Adrenal gland (tissue), 5 donors: ENCODE measurements around the gene ROR1.

ENCODE experiments used
- CTCF ChIP-seq, 6 experiments: fragments of 450-650 bp in 4 of 6; fragments of 200-600 bp in 2 of 6; sonication (generic) in 1 of 6; IDR thresholded peaks; 1 replicate in 5 of 6; 2 replicates in 1 of 6; pipeline versions ENCODE4 v1.5.1 to v1.8.0; 2016 to 2021; ENCODE audit warnings: antibody characterized with exemption in 6 of 6, mild to moderate bottlenecking in 2 of 6, moderate library complexity in 1 of 6
- POLR2A ChIP-seq, 2 donors: fragments of 450-650 bp; IDR thresholded peaks; one replicate each; pipeline ENCODE4 v1.6.1; 2017; ENCODE audit warnings: antibody characterized with exemption in 2 of 2, mild to moderate bottlenecking in 2 of 2, moderate library complexity in 1 of 2
- donor health status: DM: no; HTN: no; CAD: no.

GRCh38 chr1:63969441-63969901 lies 195.7 kb downstream of the ROR1 start:
- TF ChIP-seq CTCF (IDR thresholded peaks at IDR 0.05), result no peak
- no peak for TF ChIP-seq POLR2A (IDR thresholded peaks at IDR 0.05)
